Esophagus (tissue), 2 donors: Measurements from ENCODE around the gene IGSF11. TPM values are rescaled to one million over a fixed set of nuclear protein-coding genes. Genes with fewer than 3 reads are reported as not detected.
"Not testable (repeated sequence)": the region's sequence is repeated elsewhere in the genome, so short reads cannot be mapped to it uniquely, and the experiment has no call there.

ENCODE experiments used
- H3K27ac ChIP-seq, 2 donors: one replicate each; pipeline ENCODE4 v1.5.1; 2013; ENCODE audit warnings: low read depth in 2 of 2, mild to moderate bottlenecking in 2 of 2, inconsistent platforms in 1 of 2, low read length in 1 of 2, moderate library complexity in 1 of 2
- H3K27me3 ChIP-seq, 2 donors: one replicate each; pipeline ENCODE4 v1.6.1; 2013; ENCODE audit warnings: low read length in 2 of 2, control low read depth in 1 of 2, mild to moderate bottlenecking in 1 of 2; ENCODE audit not compliant: insufficient read depth in 2 of 2, control insufficient read depth in 1 of 2
- H3K36me3 ChIP-seq, 2 donors: one replicate each; pipeline ENCODE4 v1.6.1; 2013; ENCODE audit warnings: low read length in 1 of 2; ENCODE audit not compliant: control insufficient read depth in 2 of 2, insufficient read depth in 2 of 2
- H3K4me1 ChIP-seq, 2 donors: one replicate each; pipeline ENCODE4 v1.6.1; 2013; ENCODE audit warnings: low read length in 1 of 2; ENCODE audit not compliant: control insufficient read depth in 2 of 2, insufficient read depth in 2 of 2
- H3K4me3 ChIP-seq, 2 donors: one replicate each; pipeline ENCODE4 v1.5.1; 2013; ENCODE audit warnings: low read length in 2 of 2, mild to moderate bottlenecking in 2 of 2, low read depth in 1 of 2, moderate library complexity in 1 of 2
- H3K9me3 ChIP-seq, 2 donors: one replicate each; pipeline ENCODE4 v1.6.1; 2013; ENCODE audit warnings: mild to moderate bottlenecking in 2 of 2, low read depth in 1 of 2, low read length in 1 of 2, moderate library complexity in 1 of 2; ENCODE audit not compliant: control insufficient read depth in 2 of 2, insufficient read depth in 1 of 2
- WGBS, 2 donors: extraction: QIAGEN DNeasy Blood & Tissue Kit; methylation state at CpG; one replicate each; pipeline ENCODE4 v1.1.7; 2013; 5-methylcytosine and 5-hydroxymethylcytosine counted together
- polyA plus RNA-seq, 2 donors: library from polyadenylated mRNA; stranded (reverse); fragments of 200-250 nt; gene quantifications; one replicate each; pipeline ENCODE4 v1.2.3, GENCODE V29; 2013
- donor health status: healthy with polysubstance abuse.
- donor health status: Bipolar disorder and iron deficiency.

IGSF11 gene
- polyA plus RNA-seq, 2 donors = 0.67 to 0.95 TPM

- H3K36me3 ChIP-seq, H3K9me3 ChIP-seq, H3K4me3 ChIP-seq, H3K27me3 ChIP-seq, H3K27ac ChIP-seq, H3K4me1 ChIP-seq: not testable (repeated sequence)
- 83 to 88% methylated on average over 12 of the region's 12 CpGs for WGBS, 2 donors
These were observed 183.0 kb downstream of the IGSF11 start for GRCh38 chr3:118851466-118852193.

GRCh38 chr3:118850687-118851086, 184.0 kb downstream of the IGSF11 start:
- H3K27ac ChIP-seq = no peak overlapping the region
- no peaks in the 10 kb centered on the region for H3K9me3 ChIP-seq
- no peaks in the 10 kb centered on the region for H3K36me3 ChIP-seq
- no peaks in the 10 kb centered on the region for H3K4me1 ChIP-seq
- H3K27me3 ChIP-seq = no peaks in the 10 kb centered on the region
- WGBS, 2 donors = 87 to 91% methylated on average over 10 of the region's 10 CpGs
- no peak overlapping the region for H3K4me3 ChIP-seq

Other genes with a start within 250 kb of the IGSF11 start
- not detected for gene TEX55, start 111.3 kb upstream of the IGSF11 start, polyA plus RNA-seq
- 1 to 10 TPM; 1.5 to 4.7 TPM for gene UPK1B, start 138.8 kb upstream of the IGSF11 start, polyA plus RNA-seq
- 10 to 100 TPM; 16.5 to 18.4 TPM for gene B4GALT4, start 206.0 kb upstream of the IGSF11 start, polyA plus RNA-seq